HEK293 (cell line): ENCODE results near the gene CCR9.

ENCODE experiments used
- CTCF ChIA-PET: fragments of 350-600 bp; formaldehyde crosslinking; extraction: SDS; loops from one replicate; lab custom pipeline; 2021; ENCODE audit warnings: antibody characterized with exemption; lab: Yijun Ruan, JAX
- POLR2A ChIA-PET: fragments of 300-600 bp; formaldehyde crosslinking; extraction: SDS; loops from one replicate; lab custom pipeline; 2020; ENCODE audit warnings: antibody characterized with exemption, inconsistent platforms; lab: Yijun Ruan, JAX
- H3K27ac ChIP-seq: fragments of 200-500 bp; sonication (Bioruptor generic); 2 replicates; pipeline ENCODE4 v1.5.1; 2014; ENCODE audit warnings: low read depth, low read length, control low read depth, inconsistent platforms; ENCODE audit errors: extremely low read depth
- H3K36me3 ChIP-seq, 2 experiments: fragments of 200-500 bp in 1 of 2; sonication (Bioruptor generic) in 1 of 2; 1 replicate in 1 of 2; 2 replicates in 1 of 2; pipeline ENCODE4 v1.5.1; 2014 to 2017; ENCODE audit warnings: inconsistent platforms in 2 of 2, low read length in 2 of 2; ENCODE audit not compliant: control insufficient read depth in 2 of 2, insufficient read depth in 1 of 2
- H3K4me1 ChIP-seq: fragments of 200-500 bp; sonication (Bioruptor generic); 2 replicates; pipeline ENCODE4 v1.5.1; 2014; ENCODE audit warnings: mild to moderate bottlenecking, low read length, inconsistent platforms; ENCODE audit not compliant: control insufficient read depth, insufficient read depth
- H3K4me3 ChIP-seq: 2 replicates; pipeline ENCODE4 v1.5.1; 2011; ENCODE audit warnings: low read depth, mild to moderate bottlenecking, control low read depth, low read length, moderate library complexity
- H3K9me3 ChIP-seq: fragments of 200-500 bp; sonication (Bioruptor generic); 2 replicates; pipeline ENCODE4 v1.5.1; 2014; ENCODE audit warnings: low read depth, low read length, inconsistent platforms; ENCODE audit not compliant: control insufficient read depth, insufficient read depth
- EGR2 ChIP-seq: fragments of 450-650 bp; formaldehyde crosslinking; IDR thresholded peaks from 2 replicates; pipeline ENCODE4 v1.5.1; 2016; ENCODE audit warnings: low read depth, missing biosample characterization, missing genetic modification characterization
- RBAK ChIP-seq: fragments of 450-650 bp; formaldehyde crosslinking; IDR thresholded peaks from 2 replicates; pipeline ENCODE4 v1.5.1; 2016; ENCODE audit warnings: missing biosample characterization, missing genetic modification characterization
- SP2 ChIP-seq: fragments of 450-650 bp; formaldehyde crosslinking; IDR thresholded peaks from 2 replicates; pipeline ENCODE4 v1.5.1; 2016; ENCODE audit warnings: missing biosample characterization, missing genetic modification characterization
- SP7 ChIP-seq: fragments of 450-650 bp; formaldehyde crosslinking; IDR thresholded peaks from 2 replicates; pipeline ENCODE4 v1.5.1; 2016; ENCODE audit warnings: missing biosample characterization, missing genetic modification characterization
- YY2 ChIP-seq: fragments of 450-650 bp; formaldehyde crosslinking; IDR thresholded peaks from 2 replicates; pipeline ENCODE4 v1.5.1; 2016; ENCODE audit warnings: missing biosample characterization, missing genetic modification characterization
- ZBTB17 ChIP-seq: fragments of 450-650 bp; formaldehyde crosslinking; IDR thresholded peaks from 2 replicates; pipeline ENCODE4 v1.5.1; 2016; ENCODE audit warnings: missing biosample characterization, missing genetic modification characterization
- ZFHX2 ChIP-seq: fragments of 450-650 bp; formaldehyde crosslinking; conservative IDR thresholded peaks from 2 replicates; pipeline ENCODE4 v1.5.1; 2016; ENCODE audit warnings: missing biosample characterization, missing genetic modification characterization
- ZNF174 ChIP-seq: fragments of 450-650 bp; formaldehyde crosslinking; IDR thresholded peaks from 2 replicates; pipeline ENCODE4 v1.5.0; 2017; ENCODE audit warnings: missing biosample characterization, mild to moderate bottlenecking, missing genetic modification characterization
- ZNF266 ChIP-seq: fragments of 450-650 bp; formaldehyde crosslinking; IDR thresholded peaks from 2 replicates; pipeline ENCODE4 v1.5.1; 2016; ENCODE audit warnings: missing biosample characterization, missing genetic modification characterization, low read depth
- ZNF501 ChIP-seq: fragments of 450-650 bp; formaldehyde crosslinking; IDR thresholded peaks from 2 replicates; pipeline ENCODE4 v1.5.1; 2016; ENCODE audit warnings: missing biosample characterization, missing genetic modification characterization
- ZNF544 ChIP-seq: fragments of 450-650 bp; formaldehyde crosslinking; IDR thresholded peaks from 2 replicates; pipeline ENCODE4 v1.5.0; 2017; ENCODE audit warnings: missing biosample characterization, missing genetic modification characterization
- ZNF585B ChIP-seq: fragments of 450-650 bp; formaldehyde crosslinking; IDR thresholded peaks from 2 replicates; pipeline ENCODE4 v1.5.1; 2016; ENCODE audit warnings: missing biosample characterization, missing genetic modification characterization
- ZNF621 ChIP-seq: fragments of 450-650 bp; formaldehyde crosslinking; IDR thresholded peaks from 2 replicates; pipeline ENCODE4 v1.5.1; 2017; ENCODE audit warnings: missing biosample characterization, missing genetic modification characterization
- ZNF658 ChIP-seq: fragments of 450-650 bp; formaldehyde crosslinking; IDR thresholded peaks from 2 replicates; pipeline ENCODE4; 2016; ENCODE audit warnings: missing biosample characterization, missing genetic modification characterization
- ZNF701 ChIP-seq: fragments of 450-650 bp; formaldehyde crosslinking; IDR thresholded peaks from 2 replicates; pipeline ENCODE4 v1.5.1; 2016; ENCODE audit warnings: missing biosample characterization, missing genetic modification characterization
- ZNF792 ChIP-seq: fragments of 450-650 bp; formaldehyde crosslinking; IDR thresholded peaks from 2 replicates; pipeline ENCODE4 v1.5.1; 2016; ENCODE audit warnings: missing biosample characterization, missing genetic modification characterization
- ZNF843 ChIP-seq: fragments of 450-650 bp; formaldehyde crosslinking; IDR thresholded peaks from 2 replicates; pipeline ENCODE4 v1.5.1; 2016; ENCODE audit warnings: missing biosample characterization, missing genetic modification characterization
- ZSCAN16 ChIP-seq: fragments of 450-650 bp; formaldehyde crosslinking; IDR thresholded peaks from 2 replicates; pipeline ENCODE4 v1.5.1; 2016; ENCODE audit warnings: missing biosample characterization, missing genetic modification characterization
- ZSCAN30 ChIP-seq: fragments of 450-650 bp; IDR thresholded peaks from 2 replicates; pipeline ENCODE4 v1.5.1; 2018; ENCODE audit warnings: missing biosample characterization, mild to moderate bottlenecking, missing genetic modification characterization, moderate library complexity
- TF ChIP-seq, protein P1 (sequence below): fragments of 450-650 bp; formaldehyde crosslinking; IDR thresholded peaks from 2 replicates; pipeline ENCODE4 v1.5.1; 2016; ENCODE audit warnings: missing biosample characterization, missing genetic modification characterization
- TF ChIP-seq, protein P2 (sequence below): fragments of 450-650 bp; formaldehyde crosslinking; IDR thresholded peaks from 2 replicates; pipeline ENCODE4 v1.5.1; 2016; ENCODE audit warnings: missing biosample characterization, missing genetic modification characterization

Gene CCR9

DNA sequence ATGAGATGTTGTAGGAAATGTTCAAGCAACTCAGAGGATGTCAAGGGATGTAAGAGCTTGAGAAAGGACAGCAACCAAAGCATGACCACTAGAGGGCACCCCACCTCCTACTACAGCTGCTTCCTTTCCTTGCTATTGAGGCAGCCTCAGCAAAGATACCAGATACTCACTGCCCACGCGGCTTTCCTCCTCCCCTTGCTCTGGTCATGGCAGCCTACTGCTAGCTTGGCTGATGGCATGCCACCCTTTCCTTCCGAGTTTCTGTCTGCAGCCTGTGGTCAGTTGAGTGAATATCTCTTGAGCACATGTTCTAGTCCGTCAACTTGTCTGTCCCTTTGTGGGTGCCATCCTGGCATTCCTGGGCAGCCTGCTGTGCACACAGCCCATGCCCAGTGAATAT is 52.5 kb downstream of the CCR9 start (continued):
- TF ChIP-seq ZNF658 (tag by site-specific recombination), result no peak

DNA sequence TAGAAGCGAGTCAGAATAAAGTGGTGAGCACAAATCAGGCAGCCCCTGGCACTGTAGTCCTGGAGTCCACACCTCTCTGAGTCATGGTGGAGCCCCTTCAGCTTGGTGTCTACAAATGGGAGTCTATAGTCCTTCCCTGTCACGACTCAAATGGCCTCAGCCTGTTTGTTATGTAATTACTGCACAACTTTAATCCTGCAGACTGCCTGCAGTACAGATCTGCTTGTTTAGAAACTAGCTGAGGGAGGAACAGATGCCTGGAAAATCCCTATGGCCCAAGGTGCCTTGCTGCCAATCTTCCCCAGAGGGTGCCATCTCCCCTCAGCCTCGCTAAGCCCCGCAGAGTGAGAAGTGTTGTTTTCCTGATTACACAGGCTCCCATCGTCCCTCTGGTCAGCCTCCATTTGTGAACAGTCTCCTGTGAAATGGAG is 53.0 kb downstream of the CCR9 start:
- Histone ChIP-seq H3K27ac (no peak overlapping the region), H3K36me3 (peaks cover 0 to 68% of the 10 kb centered on the region in 2 experiments; a peak in 1 of 3 replicates), H3K4me1 (no peaks in the 10 kb centered on the region), H3K9me3 (no peaks in the 10 kb centered on the region), H3K4me3 (no peak overlapping the region)
- TF ChIP-seq ZNF701, result no peak
- TF ChIP-seq ZNF621 (tag by site-specific recombination), result no peak
- TF ChIP-seq SP2 (tag by site-specific recombination), result no peak
- no peak for TF ChIP-seq SP7 (tag by site-specific recombination)
- no peak for TF ChIP-seq ZNF585B (tag by site-specific recombination)
- no peak for TF ChIP-seq ZSCAN30 (tag by site-specific recombination)
- no peak for TF ChIP-seq EGR2
- no peak for TF ChIP-seq ZNF174
- no peak for TF ChIP-seq YY2 (tag by site-specific recombination)
- POLR2A ChIA-PET, result no interaction called here
- CTCF ChIA-PET, result interaction anchor here (0.5 to 6.2 kb wide), 15 partner anchors 8 to 645 kb away, joined by 3 to 80 read pairs (median 4); no protein-coding TSS in a partner anchor

- Histone ChIP-seq H3K4me1 (no peaks in the 10 kb centered on the region), H3K4me3 (no peak overlapping the region), H3K27ac (no peak overlapping the region), H3K9me3 (no peaks in the 10 kb centered on the region), H3K36me3 (peaks cover 0 to 65% of the 10 kb centered on the region in 2 experiments; a peak in 1 of 3 replicates)
- POLR2A ChIA-PET, result no interaction called here
- no peak for TF ChIP-seq ZNF266 (tag by site-specific recombination)
- CTCF ChIA-PET, result interaction anchor here (0.6 to 6.2 kb wide), 5 partner anchors 32 to 177 kb away, joined by 3 to 80 read pairs (median 5); no protein-coding TSS in a partner anchor
Measured at GRCh38 chr3:45940004-45940780, 53.8 kb downstream of the CCR9 start.

- H3K9me3 ChIP-seq, result no peaks in the 10 kb centered on the region
- CTCF ChIA-PET, result interaction anchor here (0.6 to 6.2 kb wide), 3 partner anchors 138 to 436 kb away, joined by 3 to 80 read pairs (median 4); no protein-coding TSS in a partner anchor
- H3K27ac ChIP-seq, result no peak overlapping the region
- POLR2A ChIA-PET, result no interaction called here
- H3K36me3 ChIP-seq, result peaks cover 0 to 65% of the 10 kb centered on the region in 2 experiments; a peak in 1 of 3 replicates
- no peak for TF ChIP-seq ZNF792 (tag by site-specific recombination)
- TF ChIP-seq ZBTB17 (tag by site-specific recombination), result no peak
- no peak for TF ChIP-seq ZNF501
- no peak for TF ChIP-seq ZFHX2 (tag by site-specific recombination)
- no peak for TF ChIP-seq ZNF843
- TF ChIP-seq ZSCAN30 (tag by site-specific recombination), result no peak
- TF ChIP-seq, protein P1, sequence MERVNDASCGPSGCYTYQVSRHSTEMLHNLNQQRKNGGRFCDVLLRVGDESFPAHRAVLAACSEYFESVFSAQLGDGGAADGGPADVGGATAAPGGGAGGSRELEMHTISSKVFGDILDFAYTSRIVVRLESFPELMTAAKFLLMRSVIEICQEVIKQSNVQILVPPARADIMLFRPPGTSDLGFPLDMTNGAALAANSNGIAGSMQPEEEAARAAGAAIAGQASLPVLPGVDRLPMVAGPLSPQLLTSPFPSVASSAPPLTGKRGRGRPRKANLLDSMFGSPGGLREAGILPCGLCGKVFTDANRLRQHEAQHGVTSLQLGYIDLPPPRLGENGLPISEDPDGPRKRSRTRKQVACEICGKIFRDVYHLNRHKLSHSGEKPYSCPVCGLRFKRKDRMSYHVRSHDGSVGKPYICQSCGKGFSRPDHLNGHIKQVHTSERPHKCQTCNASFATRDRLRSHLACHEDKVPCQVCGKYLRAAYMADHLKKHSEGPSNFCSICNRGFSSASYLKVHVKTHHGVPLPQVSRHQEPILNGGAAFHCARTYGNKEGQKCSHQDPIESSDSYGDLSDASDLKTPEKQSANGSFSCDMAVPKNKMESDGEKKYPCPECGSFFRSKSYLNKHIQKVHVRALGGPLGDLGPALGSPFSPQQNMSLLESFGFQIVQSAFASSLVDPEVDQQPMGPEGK (tag by site-specific recombination), result no peak
- TF ChIP-seq ZSCAN16 (tag by site-specific recombination), result no peak
- TF ChIP-seq, protein P2, sequence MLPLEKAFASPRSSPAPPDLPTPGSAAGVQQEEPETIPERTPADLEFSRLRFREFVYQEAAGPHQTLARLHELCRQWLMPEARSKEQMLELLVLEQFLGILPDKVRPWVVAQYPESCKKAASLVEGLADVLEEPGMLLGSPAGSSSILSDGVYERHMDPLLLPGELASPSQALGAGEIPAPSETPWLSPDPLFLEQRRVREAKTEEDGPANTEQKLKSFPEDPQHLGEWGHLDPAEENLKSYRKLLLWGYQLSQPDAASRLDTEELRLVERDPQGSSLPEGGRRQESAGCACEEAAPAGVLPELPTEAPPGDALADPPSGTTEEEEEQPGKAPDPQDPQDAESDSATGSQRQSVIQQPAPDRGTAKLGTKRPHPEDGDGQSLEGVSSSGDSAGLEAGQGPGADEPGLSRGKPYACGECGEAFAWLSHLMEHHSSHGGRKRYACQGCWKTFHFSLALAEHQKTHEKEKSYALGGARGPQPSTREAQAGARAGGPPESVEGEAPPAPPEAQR (tag by site-specific recombination), result no peak
- TF ChIP-seq RBAK (tag by site-specific recombination), result no peak
- TF ChIP-seq ZNF544 (tag by site-specific recombination), result no peak
- no peak for TF ChIP-seq ZNF658 (tag by site-specific recombination)
- H3K4me1 ChIP-seq, result no peaks in the 10 kb centered on the region
- no peak overlapping the region for H3K4me3 ChIP-seq
Measured at GRCh38 chr3:45940781-45941365, 54.5 kb downstream of the CCR9 start.
